HG02763 (cell line): ENCODE results near the gene NEFH.
A peak's percentile ranks its signal among the peaks of the same experiment; 100 is the strongest.

Experiments
- ATAC-seq: cut with Tn5 transposase; IDR thresholded peaks from one replicate; pipeline ENCODE4 v1.9.1; 2021; ENCODE audit warnings: mild to moderate bottlenecking, moderate library complexity; ENCODE audit not compliant: unreplicated experiment

NEFH gene

DNA sequence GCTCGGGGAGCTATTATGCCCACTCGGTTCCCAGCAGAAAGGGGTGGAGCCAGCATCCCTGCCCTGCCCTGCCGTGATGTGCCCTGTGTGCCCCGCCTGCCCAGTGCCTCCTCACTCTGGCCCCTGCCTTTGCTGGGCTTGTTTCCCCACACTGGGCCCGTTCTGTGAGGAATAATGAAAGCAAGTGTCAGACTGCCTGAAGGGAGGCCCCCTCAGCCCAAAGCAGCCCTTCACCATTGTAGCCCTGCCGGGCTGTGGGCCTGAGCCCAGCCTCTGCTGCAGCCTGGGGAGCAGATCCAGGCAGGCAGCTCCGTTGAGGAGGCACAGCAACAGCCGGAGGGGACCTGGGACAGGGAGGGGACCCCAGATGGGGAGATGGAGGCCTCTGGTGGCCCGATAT, 20.2 kb upstream of the NEFH start:
- ATAC-seq = no peak

DNA sequence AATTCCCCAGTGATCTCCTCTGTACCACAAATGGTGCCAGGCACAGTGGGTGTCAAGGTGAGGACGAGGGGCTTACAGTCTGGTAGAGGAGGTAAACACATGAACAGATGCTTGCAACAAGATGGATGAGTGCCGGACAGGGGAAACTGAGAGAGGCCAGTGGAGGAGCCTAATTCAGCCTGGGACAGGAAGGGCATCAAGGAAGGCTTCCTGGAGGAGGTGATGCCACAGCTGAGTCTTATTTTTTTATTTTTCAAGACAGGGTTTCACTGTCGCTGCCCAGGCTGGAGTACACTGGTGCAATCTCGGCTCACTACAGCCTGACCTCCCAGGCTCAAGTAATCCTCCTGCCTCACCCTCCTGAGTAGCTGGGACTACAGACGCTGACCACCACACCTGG, 18.8 kb upstream of the NEFH start:
- no peak for ATAC-seq

- no peak for ATAC-seq
Measured at GRCh38 chr22:29463629-29464028, 16.4 kb upstream of the NEFH start.

GRCh38 chr22:29464581-29464980, 15.4 kb upstream of the NEFH start:
- no peak for ATAC-seq

- no peak for ATAC-seq
Measured at GRCh38 chr22:29469755-29470154, 10.3 kb upstream of the NEFH start.

DNA sequence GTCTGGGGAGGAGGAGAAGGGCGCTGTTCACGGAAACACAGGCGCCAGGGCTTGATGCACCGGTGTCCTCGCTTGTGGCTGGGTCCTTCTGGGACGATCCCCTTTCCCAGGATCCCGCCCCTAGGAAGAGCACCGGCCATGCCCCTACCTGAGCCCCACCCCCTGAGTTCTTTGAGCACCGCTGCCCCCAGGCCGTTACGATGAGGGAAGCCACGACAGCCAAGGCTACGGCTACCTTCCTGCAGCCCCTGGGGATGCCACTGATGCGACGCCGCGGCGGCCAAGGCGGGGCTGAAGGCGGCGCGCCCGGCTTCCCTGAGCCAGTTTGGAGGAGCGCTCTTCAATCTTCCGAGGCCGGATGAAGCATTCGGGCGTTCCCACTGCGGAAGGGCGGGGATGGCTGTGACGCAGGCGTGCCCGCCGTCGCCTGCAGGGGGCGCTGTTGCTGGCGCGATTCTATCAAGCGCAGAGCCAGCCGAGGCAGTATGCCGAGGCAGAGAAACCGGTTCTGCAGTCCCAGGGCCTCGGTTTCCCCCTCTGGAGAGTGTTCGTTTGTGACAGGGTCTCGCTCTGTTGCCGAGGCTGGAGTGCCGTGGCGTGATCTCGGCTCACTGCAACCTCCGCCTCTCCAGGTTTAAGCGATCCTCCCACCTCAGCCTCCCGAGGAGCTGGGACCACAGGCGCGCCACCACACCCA, 9.7 kb upstream of the NEFH start:
- no peak for ATAC-seq

DNA sequence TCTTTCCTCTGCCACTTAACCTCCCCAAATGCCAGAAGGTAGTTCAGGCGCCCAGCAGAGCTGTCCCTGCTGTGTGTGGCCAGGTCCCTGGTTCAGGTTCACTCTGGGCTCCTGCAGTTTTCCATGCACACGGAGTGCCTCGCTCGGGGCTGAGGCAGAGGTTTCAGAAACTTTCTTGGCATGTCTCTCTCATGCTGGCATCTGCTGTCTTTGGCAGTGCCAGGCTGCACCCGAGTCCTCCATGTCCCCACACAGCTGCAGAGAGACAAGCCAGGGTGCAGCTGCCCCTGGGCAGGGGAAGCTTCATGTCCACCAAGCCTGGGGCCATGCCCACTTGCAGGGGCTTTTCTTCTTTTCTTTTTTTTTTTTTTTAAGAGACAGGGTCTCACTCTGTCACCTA, 7.0 kb upstream of the NEFH start:
- no peak for ATAC-seq

- ATAC-seq = peak; percentile 60
Measured at GRCh38 chr22:29475550-29475949, 4.5 kb upstream of the NEFH start.

DNA sequence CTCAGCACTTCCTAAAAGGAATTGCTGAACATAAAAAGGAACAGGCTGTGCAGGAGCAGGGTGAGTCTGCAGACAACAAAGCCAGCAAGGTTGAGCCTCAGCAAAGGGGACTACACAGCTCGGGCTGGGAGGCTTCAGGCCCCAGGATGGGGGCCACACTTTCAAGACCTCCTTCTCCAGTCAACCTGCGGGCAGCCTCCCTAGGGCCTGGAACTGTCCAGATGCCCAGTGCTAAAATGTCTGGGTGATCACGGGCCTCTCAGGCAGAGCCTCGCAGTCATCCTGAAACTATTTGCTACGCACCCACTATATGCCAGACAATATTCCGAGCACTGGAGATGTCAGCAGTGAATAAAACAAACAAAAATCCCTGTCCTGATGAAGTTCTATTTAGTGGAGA, 3.9 kb upstream of the NEFH start:
- no peak for ATAC-seq

DNA sequence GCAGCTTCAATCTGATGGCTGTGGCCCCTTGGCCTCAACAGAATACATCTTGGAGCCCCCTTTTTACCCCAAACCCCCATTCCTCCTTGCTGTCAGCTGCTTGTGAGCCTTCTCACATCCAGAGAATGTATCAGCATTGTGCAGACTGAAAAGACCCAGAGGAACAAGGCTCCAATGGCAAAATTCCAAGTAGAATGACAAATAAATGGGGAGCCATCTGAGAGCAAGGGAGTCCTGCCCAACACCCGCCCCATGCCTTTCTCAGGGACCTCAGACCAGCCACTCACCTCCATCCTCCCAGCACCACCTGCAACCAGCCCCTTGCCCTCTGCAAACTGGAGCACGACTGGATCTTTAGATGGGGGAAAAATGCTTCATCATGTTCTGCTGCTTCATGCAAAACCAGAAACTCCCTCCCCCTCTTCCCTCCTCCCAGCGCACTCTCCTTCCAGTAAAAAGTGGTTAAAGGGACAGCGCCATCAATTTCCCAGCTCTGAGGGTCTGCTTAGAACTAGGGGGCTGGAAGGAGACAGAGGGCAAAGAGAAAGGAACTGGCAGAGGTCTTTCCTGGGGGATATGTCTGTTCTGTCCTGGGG, 2.2 kb upstream of the NEFH start:
- ATAC-seq = no peak

GRCh38 chr22:29478326-29479276, 1.4 kb upstream of the NEFH start:
- no peak for ATAC-seq

- no peak for ATAC-seq
Measured at GRCh38 chr22:29480262-29480511, 169 bp downstream of the NEFH start.

DNA sequence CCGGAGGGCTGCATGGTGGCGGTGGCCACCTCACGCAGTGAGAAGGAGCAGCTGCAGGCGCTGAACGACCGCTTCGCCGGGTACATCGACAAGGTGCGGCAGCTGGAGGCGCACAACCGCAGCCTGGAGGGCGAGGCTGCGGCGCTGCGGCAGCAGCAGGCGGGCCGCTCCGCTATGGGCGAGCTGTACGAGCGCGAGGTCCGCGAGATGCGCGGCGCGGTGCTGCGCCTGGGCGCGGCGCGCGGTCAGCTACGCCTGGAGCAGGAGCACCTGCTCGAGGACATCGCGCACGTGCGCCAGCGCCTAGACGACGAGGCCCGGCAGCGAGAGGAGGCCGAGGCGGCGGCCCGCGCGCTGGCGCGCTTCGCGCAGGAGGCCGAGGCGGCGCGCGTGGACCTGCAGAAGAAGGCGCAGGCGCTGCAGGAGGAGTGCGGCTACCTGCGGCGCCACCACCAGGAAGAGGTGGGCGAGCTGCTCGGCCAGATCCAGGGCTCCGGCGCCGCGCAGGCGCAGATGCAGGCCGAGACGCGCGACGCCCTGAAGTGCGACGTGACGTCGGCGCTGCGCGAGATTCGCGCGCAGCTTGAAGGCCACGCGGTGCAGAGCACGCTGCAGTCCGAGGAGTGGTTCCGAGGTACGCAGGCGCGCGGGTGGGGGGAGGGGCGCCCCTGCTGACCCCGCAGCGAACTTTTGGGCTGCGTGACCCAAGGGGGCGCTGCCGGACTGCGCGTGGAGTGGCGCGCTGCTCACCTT, 670 bp downstream of the NEFH start:
- ATAC-seq = no peak

DNA sequence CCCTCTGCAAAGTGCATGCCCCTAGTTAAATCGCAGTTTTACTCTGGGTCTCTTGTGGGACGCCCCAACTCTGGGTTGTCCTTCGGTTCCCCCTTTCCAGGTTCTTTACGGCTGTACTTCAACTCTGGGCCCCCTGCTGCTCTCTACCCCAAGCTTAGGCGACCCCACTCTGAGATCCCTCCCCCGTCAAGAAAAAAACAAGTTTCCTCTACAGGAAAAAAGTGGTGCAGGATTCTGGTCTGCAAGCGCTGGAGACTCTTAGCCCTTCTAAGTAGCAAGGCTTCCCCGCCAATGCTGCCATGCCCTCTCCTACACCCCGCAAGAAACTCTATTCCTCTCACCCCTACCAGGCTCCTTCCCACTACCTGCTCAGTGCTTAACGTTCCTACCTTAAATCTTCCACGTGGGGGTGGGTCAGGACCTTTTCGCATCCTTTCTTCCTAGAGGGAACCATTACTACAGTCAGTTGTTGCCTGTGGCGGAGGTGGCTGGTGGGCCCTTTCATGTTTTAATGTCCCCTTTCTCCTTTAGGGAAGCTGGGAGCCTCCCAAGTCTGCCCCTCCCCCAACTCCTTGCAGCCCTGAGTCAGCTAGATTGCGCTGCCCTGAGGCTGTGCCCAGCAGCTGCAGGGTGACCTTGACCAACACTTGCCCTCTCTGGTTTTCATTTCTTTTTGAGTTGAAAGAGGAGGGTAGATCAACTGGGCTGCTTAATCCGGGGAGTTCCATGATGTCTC, 1.4 kb downstream of the NEFH start:
- ATAC-seq = no peak

GRCh38 chr22:29482253-29482652, 2.2 kb downstream of the NEFH start:
- no peak for ATAC-seq

- ATAC-seq = no peak
Measured at GRCh38 chr22:29482726-29483125, 2.7 kb downstream of the NEFH start.

GRCh38 chr22:29483254-29483653, 3.2 kb downstream of the NEFH start:
- no peak for ATAC-seq

GRCh38 chr22:29484642-29485041, 4.6 kb downstream of the NEFH start:
- no peak for ATAC-seq

DNA sequence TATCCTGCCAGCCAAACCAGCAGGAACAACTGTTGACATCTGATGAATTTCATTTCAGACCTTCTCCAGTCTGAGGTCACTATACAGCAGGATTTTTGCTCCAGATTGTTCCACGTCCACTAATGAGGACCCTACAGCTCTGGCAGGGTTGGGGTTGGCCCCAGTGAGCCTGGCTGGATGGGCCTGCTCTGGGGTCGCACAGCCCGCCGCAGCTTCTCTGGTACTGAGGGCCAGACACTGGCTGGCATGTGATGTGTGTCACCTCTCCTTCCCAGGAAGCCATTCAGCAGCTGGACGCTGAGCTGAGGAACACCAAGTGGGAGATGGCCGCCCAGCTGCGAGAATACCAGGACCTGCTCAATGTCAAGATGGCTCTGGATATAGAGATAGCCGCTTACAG, 5.4 kb downstream of the NEFH start:
- ATAC-seq = no peak

- ATAC-seq = no peak
Measured at GRCh38 chr22:29487426-29487986, 7.5 kb downstream of the NEFH start.
